ENCODE data around the gene PPP1R26. TPM values are rescaled to one million over a fixed set of nuclear protein-coding genes. Genes with fewer than 3 reads are reported as not detected.
"Not testable (repeated sequence)": the region's sequence is repeated elsewhere in the genome, so short reads cannot be mapped to it uniquely, and the experiment has no call there.

PPP1R26 gene, protein sequence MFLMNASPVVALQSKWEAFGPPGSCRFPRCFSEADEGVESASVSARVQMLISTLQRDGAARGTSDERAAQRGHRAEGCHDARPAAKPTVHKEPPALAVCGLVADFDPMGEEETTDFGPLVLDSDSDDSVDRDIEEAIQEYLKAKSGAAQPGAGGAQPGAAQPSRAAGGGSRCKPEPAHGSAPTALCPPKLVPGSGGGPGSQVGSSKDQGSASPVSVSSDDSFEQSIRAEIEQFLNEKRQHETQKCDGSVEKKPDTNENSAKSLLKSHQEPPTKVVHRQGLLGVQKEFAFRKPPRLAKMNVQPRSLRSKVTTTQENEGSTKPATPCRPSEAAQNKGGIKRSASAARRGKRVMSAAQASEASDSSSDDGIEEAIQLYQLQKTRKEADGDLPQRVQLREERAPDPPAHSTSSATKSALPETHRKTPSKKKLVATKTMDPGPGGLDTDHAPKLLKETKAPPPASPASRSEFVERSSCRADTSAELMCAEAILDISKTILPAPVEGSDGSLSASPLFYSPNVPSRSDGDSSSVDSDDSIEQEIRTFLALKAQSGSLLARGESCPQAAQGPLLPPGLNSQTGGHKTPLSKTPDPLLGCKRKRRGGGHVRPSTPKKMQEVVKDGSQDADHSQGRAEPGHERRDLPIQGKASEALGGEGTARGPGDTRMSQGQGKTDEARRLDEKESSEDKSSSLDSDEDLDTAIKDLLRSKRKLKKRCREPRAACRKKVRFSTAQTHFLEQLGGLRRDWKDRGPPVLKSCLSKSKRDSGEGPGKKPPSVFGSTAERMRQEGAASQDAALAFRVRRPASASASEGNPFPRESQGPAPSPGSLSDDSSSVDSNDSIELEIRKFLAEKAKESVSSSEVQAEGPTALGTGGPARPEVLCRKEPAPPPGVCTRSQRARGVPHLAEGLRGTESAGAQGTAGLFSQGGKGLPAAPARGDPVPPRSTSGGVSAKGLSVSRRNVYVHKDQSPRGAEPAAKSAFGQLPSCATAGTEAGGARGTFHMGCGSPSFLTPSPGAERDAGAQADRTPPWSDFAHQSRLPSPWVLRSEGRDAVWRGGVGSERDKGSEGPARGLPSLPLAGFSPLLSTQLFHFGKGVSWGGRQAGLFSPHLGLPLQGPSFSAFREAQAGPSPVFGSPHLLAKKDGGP (N-terminal part only)
- 10.6 TPM for total RNA-seq
- long read RNA-seq, full-length matches to known transcripts: 10 of 11 reads
- long read RNA-seq, partial matches to known transcripts: 0 of 11 reads
- long read RNA-seq, other reads (novel, unspliced or antisense): 1 of 11 reads

GRCh38 chr9:135479469-135480052, at the start of gene PPP1R26:
PPP1R26 (plus strand) TSS chr9:135479782; CDS start chr9:135484511, 4,729 bp downstream.
- no peak for DNase-seq (ENCODE audit: low spot score)

DNA sequence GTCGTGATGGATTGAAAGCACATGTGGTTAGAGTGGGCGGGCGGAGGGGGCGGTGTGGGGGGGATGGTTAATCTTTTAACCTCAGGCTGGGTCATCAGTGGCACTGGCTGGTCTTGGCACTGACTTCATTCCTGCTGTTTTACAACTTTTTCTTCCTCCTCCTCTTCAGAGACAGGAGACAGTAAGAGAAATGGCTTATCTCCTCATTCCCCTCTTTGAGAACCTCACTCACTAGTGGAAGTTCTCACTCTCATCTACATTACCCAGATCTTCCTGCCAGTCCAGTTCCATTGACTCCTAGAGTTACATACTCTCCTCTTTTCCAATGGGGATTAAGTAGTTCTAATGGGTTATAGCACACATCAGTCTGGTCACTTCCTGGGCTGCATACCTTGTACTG, 42.3 kb upstream of the PPP1R26 start:
- no peak for DNase-seq (ENCODE audit: low spot score)

- not testable (repeated sequence) for DNase-seq (ENCODE audit: low spot score)
Measured at GRCh38 chr9:135437696-135438095, 41.9 kb upstream of the PPP1R26 start.

DNA sequence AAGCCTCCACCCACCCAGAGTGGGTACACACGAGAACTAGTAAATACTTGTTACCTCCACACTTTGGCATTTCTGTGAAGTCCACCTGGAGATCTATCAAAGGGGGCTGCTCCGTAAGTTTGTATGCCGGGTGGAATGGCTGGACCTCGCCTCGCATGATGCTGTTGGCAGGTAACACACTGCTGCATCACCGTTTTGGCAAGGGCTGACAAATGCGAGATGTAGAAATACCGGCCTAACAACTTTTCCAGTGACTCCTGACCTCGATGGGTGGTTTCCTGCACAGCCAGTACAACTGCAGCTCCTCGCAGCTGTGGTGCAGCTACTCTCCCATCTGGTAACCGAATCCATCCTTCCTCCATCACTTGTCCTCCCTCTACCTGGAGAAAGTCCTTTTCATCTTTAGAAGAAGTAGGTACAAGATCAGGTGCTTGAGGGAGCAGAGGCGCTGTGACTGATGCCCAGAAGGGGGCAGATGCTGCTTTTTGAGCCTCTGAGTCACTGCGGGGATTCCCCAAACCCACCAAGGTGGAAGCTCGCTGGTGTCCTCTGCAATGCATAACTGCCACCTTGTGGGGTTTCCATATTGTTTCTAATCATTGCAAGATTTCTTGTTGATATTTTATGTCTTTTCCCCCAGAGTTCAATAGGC, 40.9 kb upstream of the PPP1R26 start:
- DNase-seq (ENCODE audit: low spot score): not testable (repeated sequence)

DNA sequence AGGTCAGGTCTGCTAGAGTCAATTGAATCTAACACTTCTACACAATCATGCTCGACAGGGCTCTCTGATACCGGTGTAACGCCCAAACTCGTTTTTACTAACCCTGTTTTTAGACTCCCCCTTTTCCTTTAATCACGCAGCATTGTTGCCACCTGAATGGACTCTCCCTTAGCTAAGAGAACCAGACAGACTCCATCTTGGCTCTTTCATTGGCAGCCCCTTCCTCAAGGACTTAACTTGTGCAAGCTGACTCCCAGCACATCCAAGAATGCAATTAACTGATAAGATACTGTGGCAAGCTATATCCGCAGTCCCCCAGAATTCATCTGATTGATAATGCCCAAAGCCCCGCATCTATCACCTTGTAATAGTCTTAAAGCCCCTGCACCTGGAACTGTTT, 40.1 kb upstream of the PPP1R26 start:
- DNase-seq (ENCODE audit: low spot score): not testable (repeated sequence)

GRCh38 chr9:135439916-135440315, 39.7 kb upstream of the PPP1R26 start:
- no peak for DNase-seq (ENCODE audit: low spot score)

DNA sequence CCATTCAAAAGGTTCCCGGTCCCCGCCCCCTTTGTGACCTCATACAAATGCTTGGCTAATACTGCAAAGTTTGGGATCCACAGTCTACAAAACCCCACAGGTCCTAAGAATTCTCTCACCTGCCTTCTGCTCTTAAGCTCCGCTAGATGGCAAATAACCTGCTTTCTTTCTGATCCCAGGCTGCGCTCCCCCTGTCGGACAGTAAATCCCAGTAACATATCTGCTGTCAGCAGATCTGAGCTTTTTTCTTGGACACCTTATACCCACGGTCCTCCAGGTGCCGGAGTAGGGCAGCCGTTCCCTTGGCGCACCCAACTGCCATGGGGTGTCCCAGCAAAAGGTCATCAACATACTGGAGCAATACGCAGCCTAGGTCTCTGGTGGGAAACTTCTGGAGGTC, 39.0 kb upstream of the PPP1R26 start:
- DNase-seq (ENCODE audit: low spot score): no peak

GRCh38 chr9:135441105-135442071, 38.2 kb upstream of the PPP1R26 start:
- not testable (repeated sequence) for DNase-seq (ENCODE audit: low spot score)

- no peak for DNase-seq (ENCODE audit: low spot score)
Measured at GRCh38 chr9:135442075-135442474, 37.5 kb upstream of the PPP1R26 start.

DNA sequence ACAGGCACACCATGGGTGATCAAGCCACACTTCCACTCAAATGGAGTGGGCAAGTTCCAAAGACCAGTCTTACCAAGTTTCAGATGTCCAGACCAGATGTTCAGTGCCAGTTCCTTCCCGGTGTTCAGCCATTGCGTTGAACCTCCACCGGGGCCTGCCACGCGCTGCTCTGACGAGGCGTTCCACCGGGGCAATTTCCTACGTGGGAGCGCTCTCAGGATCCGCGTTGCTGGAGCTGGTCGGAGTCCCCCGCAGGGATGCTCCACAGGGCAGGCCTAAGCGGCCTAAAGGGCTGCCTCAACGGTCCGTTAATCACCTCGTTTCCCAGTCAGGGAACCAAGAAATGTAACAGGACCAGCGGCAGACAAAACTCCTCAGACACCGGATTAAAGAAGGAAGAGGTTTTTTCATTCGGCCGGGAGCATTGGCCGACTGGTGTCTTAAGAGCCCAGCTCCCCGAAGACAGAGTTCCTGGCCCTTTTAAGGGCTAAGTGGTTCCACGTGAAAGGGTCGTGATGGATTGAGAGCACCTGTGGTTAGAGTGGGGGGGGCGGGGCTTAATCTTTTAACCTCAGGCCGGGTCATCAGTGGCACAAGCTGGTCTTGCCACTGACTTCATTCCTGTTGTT, 35.7 kb upstream of the PPP1R26 start:
- no peak for DNase-seq (ENCODE audit: low spot score)

- DNase-seq (ENCODE audit: low spot score): no peak
Measured at GRCh38 chr9:135447126-135447525, 32.5 kb upstream of the PPP1R26 start.

- no peak for DNase-seq (ENCODE audit: low spot score)
Measured at GRCh38 chr9:135448663-135449100, 30.9 kb upstream of the PPP1R26 start.

- DNase-seq (ENCODE audit: low spot score): not testable (repeated sequence)
Measured at GRCh38 chr9:135449532-135449931, 30.1 kb upstream of the PPP1R26 start.

DNA sequence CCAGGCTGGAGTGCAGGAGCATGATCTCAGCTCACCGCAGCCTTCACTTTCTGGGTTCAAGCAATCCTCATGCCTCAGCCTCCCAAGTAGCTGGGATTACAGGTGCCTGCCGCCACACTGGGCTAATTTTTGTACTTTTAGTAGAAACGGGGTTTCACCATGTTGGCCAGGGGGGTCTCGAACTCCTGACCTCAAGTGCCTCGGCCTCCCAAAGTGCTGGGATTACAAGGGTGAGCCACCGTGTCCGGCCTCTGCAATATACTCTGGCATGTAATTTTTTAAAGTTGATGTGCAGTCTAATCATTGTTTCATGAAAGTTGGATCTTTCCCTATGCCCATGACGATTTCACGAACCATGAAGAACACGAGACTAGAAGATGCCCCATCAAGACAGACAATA, 28.6 kb upstream of the PPP1R26 start:
- DNase-seq (ENCODE audit: low spot score): peak; percentile 67

DNA sequence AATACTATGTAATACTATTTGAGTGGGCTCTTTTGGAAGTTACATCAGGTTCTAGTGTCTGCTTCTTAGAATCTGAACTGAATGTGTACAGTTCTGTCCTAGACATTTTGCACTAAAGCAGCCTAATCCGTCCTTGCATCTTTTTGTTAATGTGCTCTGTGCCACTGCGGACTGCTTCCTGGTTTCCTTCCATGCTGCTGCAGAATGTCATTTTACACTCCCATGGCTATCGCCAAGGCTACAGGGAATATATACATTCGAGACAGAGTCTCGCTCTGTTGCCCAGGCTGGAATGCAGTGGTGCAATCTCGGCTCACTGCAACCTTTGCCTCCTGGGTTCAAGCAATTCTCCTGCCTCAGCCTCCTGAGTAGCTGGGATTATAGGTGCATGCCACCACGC, 27.7 kb upstream of the PPP1R26 start:
- peak; percentile 5 for DNase-seq (ENCODE audit: low spot score)

DNA sequence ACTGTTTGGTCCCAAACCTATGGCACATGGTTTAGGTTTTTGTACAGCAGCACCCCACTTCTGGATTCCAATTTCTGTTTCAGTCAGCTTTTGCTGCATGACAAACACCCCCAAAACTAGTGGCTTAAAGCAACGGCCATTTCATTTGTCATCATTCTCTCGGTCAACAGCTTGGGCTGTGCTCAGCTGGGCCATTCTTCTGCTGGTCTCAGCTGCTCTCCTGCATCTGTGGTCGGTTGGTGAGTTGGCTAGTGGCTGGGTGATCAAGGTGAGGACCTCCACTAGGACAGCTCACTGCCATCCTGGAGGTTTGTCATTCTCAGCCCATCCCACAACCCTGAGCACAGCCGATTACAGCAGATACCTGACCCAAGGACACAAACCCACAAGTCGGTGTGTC, 24.8 kb upstream of the PPP1R26 start:
- no peak for DNase-seq (ENCODE audit: low spot score)

DNA sequence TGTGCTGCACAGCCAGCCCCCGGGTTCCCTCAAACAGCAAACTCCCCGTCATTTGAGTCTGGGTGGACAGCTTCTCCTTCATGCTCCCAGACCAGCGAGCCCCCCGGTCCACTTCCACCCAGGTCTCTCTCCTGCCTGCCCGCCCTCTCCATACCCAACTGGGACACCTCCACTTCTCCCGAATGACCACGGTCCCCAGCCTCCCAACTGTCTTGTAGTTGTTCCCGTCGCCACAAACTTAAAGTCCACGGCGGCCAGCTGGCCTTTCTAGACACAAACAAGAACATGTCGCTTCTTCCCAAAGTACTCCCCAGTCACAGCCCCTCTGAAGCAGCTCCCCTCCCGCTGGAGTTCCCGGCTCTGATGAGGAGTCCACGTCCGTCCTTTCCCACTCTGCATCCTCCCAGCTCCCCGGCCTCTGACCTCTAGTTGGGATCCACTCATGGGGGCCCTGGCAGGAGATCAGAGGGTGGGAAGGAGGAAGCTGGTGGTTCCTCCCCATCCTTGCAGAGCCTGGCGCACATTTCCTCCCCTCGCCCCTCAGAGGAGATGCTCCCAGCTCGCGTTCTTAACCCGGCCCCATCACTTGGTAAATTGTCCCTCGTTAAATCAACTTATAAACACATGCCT, 24.1 kb upstream of the PPP1R26 start:
- DNase-seq (ENCODE audit: low spot score): no peak

DNA sequence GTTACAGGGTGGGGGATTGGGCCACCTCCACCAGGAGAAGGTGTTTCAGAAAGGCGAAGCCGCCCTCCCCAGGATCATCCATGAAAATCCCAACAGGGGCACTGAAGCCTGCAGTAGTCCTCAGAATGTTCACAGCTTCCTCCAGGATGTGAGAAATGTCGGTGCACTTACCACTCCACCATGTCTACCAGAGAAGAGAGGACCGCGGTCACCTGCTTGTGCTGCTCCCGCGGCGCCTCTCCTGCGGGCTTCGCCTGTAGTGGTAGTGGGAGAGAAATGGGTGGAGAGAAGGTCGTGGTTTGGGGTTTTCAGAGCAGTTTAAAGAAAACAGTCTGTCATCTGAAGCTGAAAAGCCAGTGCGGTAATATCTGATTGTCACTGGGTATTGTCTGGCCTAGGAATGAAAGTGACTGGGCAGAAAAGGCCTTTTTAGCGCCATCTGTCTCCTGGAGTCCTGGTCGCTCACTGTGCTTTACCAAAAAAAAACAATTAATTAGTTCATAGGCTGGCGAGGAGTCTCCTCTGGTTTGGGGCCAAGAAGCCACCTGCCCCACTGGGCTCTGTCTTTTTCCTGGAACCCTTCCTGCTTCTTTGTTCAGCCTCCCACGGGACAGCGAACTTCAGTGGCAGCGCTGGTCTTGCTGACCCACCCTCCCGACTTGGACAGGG, 23.0 kb upstream of the PPP1R26 start:
- no peak for DNase-seq (ENCODE audit: low spot score)

Measured in mesenteric fat pad (tissue), 1 donor.